IMR-90 (cell line): ENCODE measurements around the gene ZBTB25. TPM values are rescaled to one million over a fixed set of nuclear protein-coding genes. Genes with fewer than 3 reads are reported as not detected.

ENCODE experiments used
- ATAC-seq: fragments of 200-7000 bp; cut with Tn5 transposase; 2 replicates; pipeline ENCODE4 v1.9.1; 2020; ENCODE audit warnings: low read depth, mild to moderate bottlenecking, moderate library complexity
- BruUV-seq: library from RNA; stranded (reverse); fragments of 400-500 nt; replicated peaks from 2 replicates; lab custom pipeline; 2021; lab: Mats Ljungman, UMichigan
- CTCF ChIA-PET: fragments of 300-600 bp; formaldehyde crosslinking; extraction: SDS; loops from one replicate; lab custom pipeline; 2021; ENCODE audit warnings: antibody characterized with exemption; lab: Yijun Ruan, JAX
- POLR2A ChIA-PET: fragments of 300-600 bp; sonication (Branson Sonifier 250); formaldehyde crosslinking; loops from one replicate; lab custom pipeline; 2022; ENCODE audit warnings: antibody characterized with exemption; ENCODE audit not compliant: unreplicated experiment; lab: Charles Lee
- DNase-seq: peaks from one replicate; pipeline ENCODE4 v3.0.0; 2013
- H2AFZ ChIP-seq: replicated peaks from 2 replicates; pipeline ENCODE3; 2013; ENCODE audit warnings: low read length, mild to moderate bottlenecking; ENCODE audit not compliant: poor library complexity
- H2AK5ac ChIP-seq: 2 replicates; pipeline ENCODE4 v1.6.1; 2013; ENCODE audit warnings: low read depth, low read length, inconsistent platforms
- H2AK9ac ChIP-seq: replicated peaks from 2 replicates; pipeline ENCODE3; 2013; ENCODE audit warnings: mild to moderate bottlenecking, low read depth, low read length, moderate library complexity; ENCODE audit not compliant: poor library complexity
- H2BK120ac ChIP-seq: 2 replicates; pipeline ENCODE4 v1.6.1; 2013; ENCODE audit warnings: low read depth, low read length, inconsistent platforms
- H2BK15ac ChIP-seq: 3 replicates; pipeline ENCODE4 v1.6.1; 2013; ENCODE audit warnings: low read depth, low read length, inconsistent platforms
- H2BK20ac ChIP-seq: 2 replicates; pipeline ENCODE4 v1.6.1; 2013; ENCODE audit warnings: low read depth, mild to moderate bottlenecking, inconsistent platforms, low read length, moderate library complexity
- H2BK5ac ChIP-seq: 2 replicates; pipeline ENCODE4 v1.6.1; 2013; ENCODE audit warnings: mild to moderate bottlenecking, low read depth, low read length, inconsistent platforms; ENCODE audit not compliant: poor library complexity, severe bottlenecking
- H3K14ac ChIP-seq: replicated peaks from 2 replicates; pipeline ENCODE4 v1.6.1; 2013; ENCODE audit warnings: low read depth, low read length, inconsistent platforms
- H3K18ac ChIP-seq: 2 replicates; pipeline ENCODE4 v1.6.1; 2013; ENCODE audit warnings: low read depth, low read length, control low read depth
- H3K23ac ChIP-seq: 2 replicates; pipeline ENCODE4 v1.6.1; 2013; ENCODE audit warnings: low read depth, low read length, inconsistent platforms
- H3K27ac ChIP-seq: 2 replicates; pipeline ENCODE4 v1.5.1; 2013; ENCODE audit warnings: mild to moderate bottlenecking, control low read depth, low read length; ENCODE audit not compliant: insufficient read depth
- H3K27me3 ChIP-seq: 2 replicates; pipeline ENCODE4 v1.6.1; 2013; ENCODE audit warnings: low read length; ENCODE audit not compliant: control insufficient read depth, insufficient read depth
- H3K36me3 ChIP-seq: 2 replicates; pipeline ENCODE4 v1.6.1; 2013; ENCODE audit warnings: low read length, mixed read lengths; ENCODE audit not compliant: control insufficient read depth, insufficient read depth
- H3K4ac ChIP-seq: 2 replicates; pipeline ENCODE4 v1.6.1; 2013; ENCODE audit warnings: low read depth, low read length, inconsistent platforms
- H3K4me1 ChIP-seq: 2 replicates; pipeline ENCODE4 v1.6.1; 2013; ENCODE audit warnings: low read length, mixed read lengths; ENCODE audit not compliant: control insufficient read depth, insufficient read depth
- H3K4me2 ChIP-seq: 2 replicates; pipeline ENCODE4 v1.6.1; 2013; ENCODE audit warnings: low read depth, mild to moderate bottlenecking, control low read depth, low read length, moderate library complexity
- H3K4me3 ChIP-seq: 2 replicates; pipeline ENCODE4 v1.5.1; 2013; ENCODE audit warnings: low read depth, mild to moderate bottlenecking, control low read depth, low read length, moderate library complexity; ENCODE audit not compliant: insufficient read depth
- H3K56ac ChIP-seq: 2 replicates; pipeline ENCODE4 v1.6.1; 2013; ENCODE audit warnings: low read length, inconsistent platforms; ENCODE audit not compliant: insufficient read depth; ENCODE audit errors: extremely low read depth
- H3K79me1 ChIP-seq, 2 experiments: 2 replicates each; pipeline ENCODE4 v1.6.1; 2013; ENCODE audit warnings: low read length in 2 of 2, inconsistent platforms in 1 of 2, low read depth in 1 of 2
- H3K9ac ChIP-seq: 2 replicates; pipeline ENCODE4 v1.6.1; 2013; ENCODE audit warnings: low read depth, low read length, control low read depth
- H3K9me1 ChIP-seq: 2 replicates; pipeline ENCODE4 v1.6.1; 2013; ENCODE audit warnings: low read length, inconsistent platforms; ENCODE audit not compliant: insufficient read depth
- H3K9me3 ChIP-seq: 2 replicates; pipeline ENCODE4 v1.6.1; 2013; ENCODE audit warnings: low read length; ENCODE audit not compliant: control insufficient read depth, insufficient read depth
- H4K20me1 ChIP-seq: 2 replicates; pipeline ENCODE4 v1.6.1; 2013; ENCODE audit warnings: low read length, inconsistent platforms; ENCODE audit not compliant: insufficient read depth
- H4K5ac ChIP-seq: 2 replicates; pipeline ENCODE4 v1.6.1; 2013; ENCODE audit warnings: mild to moderate bottlenecking, low read depth, low read length, control low read depth
- H4K8ac ChIP-seq, 2 experiments: 2 replicates each; pipeline ENCODE4 v1.6.1; 2013; ENCODE audit warnings: low read depth in 2 of 2, low read length in 2 of 2, control low read depth in 1 of 2, inconsistent platforms in 1 of 2
- H4K91ac ChIP-seq: 2 replicates; pipeline ENCODE4 v1.6.1; 2013; ENCODE audit warnings: low read depth, low read length, inconsistent platforms; ENCODE audit not compliant: insufficient read depth
- BHLHE40 ChIP-seq: fragments of 150-350 bp; IDR thresholded peaks from 2 replicates; pipeline ENCODE4 v1.6.1; 2016; ENCODE audit warnings: mild to moderate bottlenecking, low read depth, low read length
- CEBPB ChIP-seq: IDR thresholded peaks from 2 replicates; pipeline ENCODE4 v1.6.1; 2012; ENCODE audit warnings: low read depth, low read length, improper control_type of control experiment
- MAFK ChIP-seq: IDR thresholded peaks from 2 replicates; pipeline ENCODE4 v1.6.1; 2012; ENCODE audit warnings: low read depth, low read length, improper control_type of control experiment
- MAZ ChIP-seq: IDR thresholded peaks from 2 replicates; pipeline ENCODE4 v1.6.1; 2012; ENCODE audit warnings: low read depth, mild to moderate bottlenecking, low read length, improper control_type of control experiment, moderate library complexity, borderline replicate concordance
- MXI1 ChIP-seq: IDR thresholded peaks from 2 replicates; pipeline ENCODE4 v1.6.1; 2012; ENCODE audit warnings: low read depth, mild to moderate bottlenecking, low read length, moderate library complexity, borderline replicate concordance
- NFE2L2 ChIP-seq: fragments of 150-350 bp; IDR thresholded peaks from 2 replicates; pipeline ENCODE4 v1.6.1; 2016; ENCODE audit warnings: low read depth, mild to moderate bottlenecking, low read length
- POLR2A ChIP-seq: IDR thresholded peaks from 2 replicates; pipeline ENCODE4 v1.6.1; 2012; ENCODE audit warnings: mild to moderate bottlenecking, low read depth, low read length
- RAD21 ChIP-seq: IDR thresholded peaks from 2 replicates; pipeline ENCODE4 v1.6.1; 2012; ENCODE audit warnings: low read length, improper control_type of control experiment
- RFX5 ChIP-seq: IDR thresholded peaks from 2 replicates; pipeline ENCODE4 v1.8.0; 2012; ENCODE audit warnings: low read depth, mild to moderate bottlenecking, low read length, moderate library complexity
- SMC3 ChIP-seq: fragments of 150-350 bp; IDR thresholded peaks from 2 replicates; pipeline ENCODE4 v1.6.1; 2016; ENCODE audit warnings: low read depth, mild to moderate bottlenecking, antibody characterized with exemption, low read length, moderate library complexity
- USF2 ChIP-seq: fragments of 150-350 bp; IDR thresholded peaks from 2 replicates; pipeline ENCODE4 v1.6.1; 2017; ENCODE audit warnings: mild to moderate bottlenecking, antibody characterized with exemption, low read length, low read depth
- WGBS, 2 experiments: methylation state at CpG; one replicate each; pipeline versions ENCODE4 v1.1.5 to v1.1.7; 2013; ENCODE audit warnings: missing lambda C conversion rate in 2 of 2; ENCODE audit not compliant: insufficient read length in 1 of 2; ENCODE audit errors: extremely low coverage in 2 of 2; 5-methylcytosine and 5-hydroxymethylcytosine counted together
- dilution Hi-C: fragments of 300-500 bp; cut with HindIII; formaldehyde crosslinking; loops from one replicate; pipeline ENCODE4 v1.14.3; 2018; ENCODE audit warnings: low sequenced_read_pairs; ENCODE audit not compliant: unreplicated experiment
- in situ Hi-C: fragments of 300-500 bp; cut with MboI; formaldehyde crosslinking; loops from 3 replicates; pipeline ENCODE4 v1.14.3; 2019; ENCODE audit warnings: low sequenced_read_pairs, inconsistent platforms, mixed read lengths
- intact Hi-C: fragments of 100-400 bp; cut with micrococcal nuclease; formaldehyde crosslinking; loops from 2 replicates; pipeline ENCODE4 v1.10.0; 2022
- polyA plus RNA-seq, 3 experiments: library from polyadenylated mRNA; depleted of rRNA; stranded (reverse); fragments of >200 nt; gene quantifications; 2 replicates each; pipeline ENCODE4 v1.2.3, GENCODE V29; 2012; ENCODE audit warnings: low replicate concordance in 1 of 3
- total RNA-seq: library from RNA; depleted of rRNA; stranded (reverse); fragments of >200 nt; gene quantifications from 2 replicates; pipeline ENCODE4 v1.2.3, GENCODE V29; 2012
- TF ChIP-seq, protein P1 (sequence below): conservative IDR thresholded peaks from 2 replicates; pipeline ENCODE4 v1.5.1; 2012; ENCODE audit warnings: mild to moderate bottlenecking, low read depth, low read length, improper control_type of control experiment
- TF ChIP-seq, protein P2 (sequence below): fragments of 150-350 bp; IDR thresholded peaks from 2 replicates; pipeline ENCODE4 v1.6.1; 2016; ENCODE audit warnings: low read depth, mild to moderate bottlenecking, low read length, moderate library complexity, borderline replicate concordance

The ZBTB25 gene
- total and polyA plus RNA-seq, 2 of the 4 experiments (the other 2 are of a cell fraction): 4.4 to 6.6 TPM

DNA sequence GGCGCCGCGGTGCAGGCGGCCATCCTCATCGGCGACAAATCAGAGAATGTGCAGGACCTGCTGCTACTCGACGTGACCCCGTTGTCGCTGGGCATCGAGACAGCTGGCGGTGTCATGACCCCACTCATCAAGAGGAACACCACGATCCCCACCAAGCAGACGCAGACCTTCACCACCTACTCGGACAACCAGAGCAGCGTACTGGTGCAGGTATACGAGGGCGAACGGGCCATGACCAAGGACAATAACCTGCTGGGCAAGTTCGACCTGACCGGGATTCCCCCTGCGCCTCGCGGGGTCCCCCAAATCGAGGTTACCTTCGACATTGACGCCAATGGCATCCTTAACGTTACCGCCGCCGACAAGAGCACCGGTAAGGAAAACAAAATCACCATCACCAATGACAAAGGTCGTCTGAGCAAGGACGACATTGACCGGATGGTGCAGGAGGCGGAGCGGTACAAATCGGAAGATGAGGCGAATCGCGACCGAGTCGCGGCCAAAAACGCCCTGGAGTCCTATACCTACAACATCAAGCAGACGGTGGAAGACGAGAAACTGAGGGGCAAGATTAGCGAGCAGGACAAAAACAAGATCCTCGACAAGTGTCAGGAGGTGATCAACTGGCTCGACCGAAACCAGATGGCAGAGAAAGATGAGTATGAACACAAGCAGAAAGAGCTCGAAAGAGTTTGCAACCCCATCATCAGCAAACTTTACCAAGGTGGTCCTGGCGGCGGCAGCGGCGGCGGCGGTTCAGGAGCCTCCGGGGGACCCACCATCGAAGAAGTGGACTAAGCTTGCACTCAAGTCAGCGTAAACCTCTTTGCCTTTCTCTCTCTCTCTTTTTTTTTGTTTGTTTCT, 38.6 kb upstream of the ZBTB25 start:
- Histone ChIP-seq H2BK20ac (peak overlapping the region; percentile 41; the same call in 1 of the 2 replicates), H2BK15ac (peak overlapping the region; percentile 61; the same call in 2 of the 3 replicates), H2AK5ac (peak overlapping the region; percentile 52), H2AK9ac (peak overlapping the region; percentile 60), H4K91ac (peak overlapping the region; percentile 41), H4K5ac (peak overlapping the region; percentile 31), H3K79me1 (peaks cover 15 to 27% of the 10 kb centered on the region in 2 experiments; a peak in 3 of 4 replicates), H3K18ac (peak overlapping the region; percentile 59; the same call in 1 of the 2 replicates), H3K27me3 (no peaks in the 10 kb centered on the region), H3K4me3 (peak overlapping the region; percentile 67), H3K4ac (peak overlapping the region; percentile 55), H3K4me1 (no peaks in the 10 kb centered on the region; the same call in 1 of the 2 replicates), H4K8ac (peak overlapping the region in 1 of 2 experiments; percentile 59; a peak in 3 of 4 replicates), H3K56ac (peak overlapping the region; percentile 13), H3K9me1 (peaks cover 12% of the 10 kb centered on the region; the same call in 1 of the 2 replicates), H3K4me2 (peak overlapping the region; percentile 70), H3K27ac (peak overlapping the region; percentile 25), H3K9ac (peak overlapping the region; percentile 80), H3K36me3 (no peaks in the 10 kb centered on the region; the same call in 1 of the 2 replicates), H3K9me3 (peaks cover 11% of the 10 kb centered on the region), H3K23ac (peak overlapping the region; percentile 94), H3K14ac (peak overlapping the region; percentile 82), H2AFZ (peak overlapping the region; percentile 91), H2BK5ac (no peak overlapping the region), H2BK120ac (peak overlapping the region; percentile 58), H4K20me1 (no peaks in the 10 kb centered on the region)
- 12% methylated on average over 7 of the region's 61 CpGs; no CpG with 5 or more reads in 1 of the 2 experiments for WGBS, 2 experiments
- ATAC-seq: no peak
- BruUV-seq: TSS peak; percentile 75
- ChIA-PET CTCF (no interaction called here), POLR2A (interaction anchor here (0.7 to 0.9 kb wide), 2 partner anchors 87 kb away, joined by 3 to 4 read pairs; no protein-coding TSS in a partner anchor)
- dilution Hi-C loops: no loop called here
- in situ Hi-C loops: loop anchor here (5.0 to 25.0 kb wide), 2 partner anchors 90 to 370 kb away; partner anchors contain the start of gene CHURC1
- intact Hi-C loops: loop anchor here (2.0 to 5.0 kb wide), 3 partner anchors 70 to 103 kb away; no protein-coding TSS in a partner anchor
- DNase-seq: no peak
- TF ChIP-seq NFE2L2 (no peak), BHLHE40 (no peak), MXI1 (no peak), MAFK (no peak), RAD21 (no peak), MAZ (no peak), RFX5 (no peak), CEBPB (no peak), POLR2A (no peak), SMC3 (no peak), USF2 (no peak)
- TF ChIP-seq, protein P1, sequence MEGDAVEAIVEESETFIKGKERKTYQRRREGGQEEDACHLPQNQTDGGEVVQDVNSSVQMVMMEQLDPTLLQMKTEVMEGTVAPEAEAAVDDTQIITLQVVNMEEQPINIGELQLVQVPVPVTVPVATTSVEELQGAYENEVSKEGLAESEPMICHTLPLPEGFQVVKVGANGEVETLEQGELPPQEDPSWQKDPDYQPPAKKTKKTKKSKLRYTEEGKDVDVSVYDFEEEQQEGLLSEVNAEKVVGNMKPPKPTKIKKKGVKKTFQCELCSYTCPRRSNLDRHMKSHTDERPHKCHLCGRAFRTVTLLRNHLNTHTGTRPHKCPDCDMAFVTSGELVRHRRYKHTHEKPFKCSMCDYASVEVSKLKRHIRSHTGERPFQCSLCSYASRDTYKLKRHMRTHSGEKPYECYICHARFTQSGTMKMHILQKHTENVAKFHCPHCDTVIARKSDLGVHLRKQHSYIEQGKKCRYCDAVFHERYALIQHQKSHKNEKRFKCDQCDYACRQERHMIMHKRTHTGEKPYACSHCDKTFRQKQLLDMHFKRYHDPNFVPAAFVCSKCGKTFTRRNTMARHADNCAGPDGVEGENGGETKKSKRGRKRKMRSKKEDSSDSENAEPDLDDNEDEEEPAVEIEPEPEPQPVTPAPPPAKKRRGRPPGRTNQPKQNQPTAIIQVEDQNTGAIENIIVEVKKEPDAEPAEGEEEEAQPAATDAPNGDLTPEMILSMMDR: no peak
- TF ChIP-seq, protein P2, sequence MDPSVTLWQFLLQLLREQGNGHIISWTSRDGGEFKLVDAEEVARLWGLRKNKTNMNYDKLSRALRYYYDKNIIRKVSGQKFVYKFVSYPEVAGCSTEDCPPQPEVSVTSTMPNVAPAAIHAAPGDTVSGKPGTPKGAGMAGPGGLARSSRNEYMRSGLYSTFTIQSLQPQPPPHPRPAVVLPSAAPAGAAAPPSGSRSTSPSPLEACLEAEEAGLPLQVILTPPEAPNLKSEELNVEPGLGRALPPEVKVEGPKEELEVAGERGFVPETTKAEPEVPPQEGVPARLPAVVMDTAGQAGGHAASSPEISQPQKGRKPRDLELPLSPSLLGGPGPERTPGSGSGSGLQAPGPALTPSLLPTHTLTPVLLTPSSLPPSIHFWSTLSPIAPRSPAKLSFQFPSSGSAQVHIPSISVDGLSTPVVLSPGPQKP: no peak
